Testis (tissue), 2 donors: ENCODE measurements around the gene ZBTB17.

ENCODE experiments used
- CTCF ChIP-seq, 3 experiments: fragments of 450-650 bp in 2 of 3; fragments of 200-600 bp in 1 of 3; sonication (generic) in 1 of 3; IDR thresholded peaks; one replicate each; pipeline ENCODE4 v1.5.1; 2016 to 2019; ENCODE audit warnings: antibody characterized with exemption in 3 of 3, mild to moderate bottlenecking in 2 of 3, moderate library complexity in 1 of 3
- POLR2A ChIP-seq: fragments of 450-650 bp; IDR thresholded peaks from one replicate; pipeline ENCODE4 v1.6.1; 2017; ENCODE audit warnings: antibody characterized with exemption, mild to moderate bottlenecking, moderate library complexity

- TF ChIP-seq CTCF (IDR thresholded peaks at IDR 0.05) (no peak), POLR2A (no peak)
These were observed 32.4 kb downstream of the ZBTB17 start for GRCh38 chr1:15943328-15943991.
